ENCODE data around the gene IRF6.

DNA sequence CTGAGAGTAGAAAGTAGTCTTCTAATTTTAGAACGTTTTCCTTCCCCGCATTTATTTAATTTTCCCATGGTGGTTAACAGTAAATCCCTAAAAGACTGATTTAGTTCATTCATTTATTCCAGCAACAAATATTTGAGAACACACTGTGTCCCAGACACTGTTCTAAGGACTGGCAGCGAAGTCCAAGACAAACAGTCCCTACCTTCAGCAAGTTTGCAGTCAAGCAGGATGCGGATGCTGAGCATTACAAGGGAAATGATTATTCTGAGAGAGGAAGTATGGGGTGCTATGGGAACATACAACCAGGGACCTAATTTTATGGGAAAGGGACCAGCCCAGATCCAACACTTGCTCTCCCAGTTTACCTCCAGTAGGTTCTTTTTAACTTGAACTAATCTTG is 20.4 kb downstream of the IRF6 start:
- TF ChIP-seq YY1 (IDR thresholded peaks at IDR 0.05; ENCODE audit: insufficient read depth, insufficient read length), result no peak
- no peak for TF ChIP-seq ZNF274 (IDR thresholded peaks at IDR 0.05; ENCODE audit: low read depth, low read length)
- no peak for TF ChIP-seq SUZ12 (IDR thresholded peaks at IDR 0.05; ENCODE audit: extremely low read depth, insufficient read depth, insufficient read length)
